OCI-LY1 (cell line): ENCODE data around the gene HNRNPF.

ENCODE experiments used
- H2AFZ ChIP-seq: fragments of 200-600 bp; sonication (generic), shearing (Covaris generic); 2 replicates; pipeline ENCODE4 v1.6.0; 2014; ENCODE audit warnings: antibody characterized with exemption, mild to moderate bottlenecking, low read length
- H3F3A ChIP-seq: fragments of 200-600 bp; sonication (generic), shearing (Covaris generic); 2 replicates; pipeline ENCODE4 v1.6.0; 2014; ENCODE audit warnings: mild to moderate bottlenecking, antibody characterized with exemption, low read length, moderate library complexity; ENCODE audit not compliant: insufficient read depth
- H3K27ac ChIP-seq: fragments of 200-600 bp; sonication (generic); 2 replicates; pipeline ENCODE4 v1.5.1; 2014; ENCODE audit warnings: low read length, mixed run types, mild to moderate bottlenecking, low read depth; ENCODE audit not compliant: poor library complexity, severe bottlenecking
- H3K27me3 ChIP-seq: fragments of 200-600 bp; sonication (generic); 2 replicates; pipeline ENCODE4 v1.6.0; 2014; ENCODE audit warnings: antibody characterized with exemption, mild to moderate bottlenecking, low read length, moderate library complexity; ENCODE audit not compliant: insufficient read depth
- H3K36me3 ChIP-seq: fragments of 200-600 bp; sonication (generic); 2 replicates; pipeline ENCODE4 v1.6.1; 2014; ENCODE audit warnings: mild to moderate bottlenecking, antibody characterized with exemption, low read length, moderate library complexity, mixed read lengths; ENCODE audit not compliant: insufficient read depth
- H3K4me1 ChIP-seq: fragments of 200-600 bp; sonication (generic); 2 replicates; pipeline ENCODE4 v1.5.1; 2014; ENCODE audit warnings: mild to moderate bottlenecking, low read length, moderate library complexity; ENCODE audit not compliant: insufficient read depth, severe bottlenecking
- H3K4me2 ChIP-seq: fragments of 200-600 bp; sonication (generic), shearing (Covaris generic); 2 replicates; pipeline ENCODE4 v1.6.1; 2014; ENCODE audit warnings: low read length
- H3K4me3 ChIP-seq: fragments of 200-600 bp; sonication (generic); 2 replicates; pipeline ENCODE4 v1.5.1; 2014; ENCODE audit warnings: low read length, low read depth, mild to moderate bottlenecking, mixed read lengths; ENCODE audit not compliant: poor library complexity, severe bottlenecking
- H3K79me2 ChIP-seq: fragments of 200-600 bp; shearing (Covaris generic); 2 replicates; pipeline ENCODE4 v1.6.1; 2016; ENCODE audit warnings: mixed run types, low read length, mixed read lengths; ENCODE audit not compliant: insufficient read depth
- H3K9ac ChIP-seq: fragments of 200-600 bp; sonication (generic), shearing (Covaris generic); 2 replicates; pipeline ENCODE4 v1.6.1; 2014; ENCODE audit warnings: mild to moderate bottlenecking, low read length, mixed read lengths
- H3K9me2 ChIP-seq: fragments of 200-600 bp; sonication (generic), shearing (Covaris generic); 2 replicates; pipeline ENCODE4 v1.6.1; 2014; ENCODE audit warnings: low read depth, mild to moderate bottlenecking, low read length, mixed read lengths
- H3K9me3 ChIP-seq: fragments of 200-600 bp; shearing (Covaris generic); 2 replicates; pipeline ENCODE4 v1.6.1; 2014; ENCODE audit warnings: low read length, mixed read lengths
- H4K20me1 ChIP-seq: fragments of 200-600 bp; sonication (generic), shearing (Covaris generic); 2 replicates; pipeline ENCODE4 v1.6.0; 2016; ENCODE audit warnings: mild to moderate bottlenecking, low read length; ENCODE audit not compliant: insufficient read depth
- EZH2 ChIP-seq: fragments of 200-600 bp; sonication (generic), shearing (Covaris generic); IDR thresholded peaks from 2 replicates; pipeline ENCODE4 v1.8.0; 2017; ENCODE audit warnings: borderline replicate concordance, mixed run types, mild to moderate bottlenecking, antibody characterized with exemption, low read length, moderate library complexity, mixed read lengths
- TF ChIP-seq, protein P1 (sequence below): fragments of 200-600 bp; sonication (generic), shearing (Covaris generic); IDR thresholded peaks from 2 replicates; pipeline ENCODE4 v1.5.1; 2017; ENCODE audit warnings: mild to moderate bottlenecking, antibody characterized with exemption, low read length, moderate library complexity, mixed read lengths

HNRNPF gene

DNA sequence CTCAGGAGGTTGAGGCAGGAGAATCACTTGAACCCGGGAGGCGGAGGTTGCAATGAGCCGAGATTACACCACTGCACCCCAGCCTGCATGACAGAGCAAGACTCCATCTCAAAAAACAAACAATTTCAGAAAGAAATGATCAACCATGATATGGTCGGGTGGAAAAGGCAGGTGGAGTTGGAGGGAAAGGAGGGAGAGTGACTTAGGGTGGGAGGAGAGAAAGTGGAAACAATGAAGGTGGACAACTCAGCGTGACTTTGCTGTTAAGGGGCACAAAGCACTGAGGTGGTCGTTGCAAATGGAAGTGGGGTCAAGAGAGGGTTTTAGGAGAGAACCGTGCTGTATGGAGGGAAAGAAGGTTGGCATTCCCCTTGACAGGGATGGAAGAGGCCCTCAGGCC is 67.5 kb downstream of the HNRNPF start:
- no peaks in the 10 kb centered on the region for H4K20me1 ChIP-seq
- H3K9me3 ChIP-seq, result no peaks in the 10 kb centered on the region
- no peaks in the 10 kb centered on the region for H3K9me2 ChIP-seq
- H3K4me3 ChIP-seq, result no peak overlapping the region
- H3K36me3 ChIP-seq, result no peaks in the 10 kb centered on the region
- no peak overlapping the region for H3K4me2 ChIP-seq
- no peaks in the 10 kb centered on the region for H3K4me1 ChIP-seq
- TF ChIP-seq, protein P1, sequence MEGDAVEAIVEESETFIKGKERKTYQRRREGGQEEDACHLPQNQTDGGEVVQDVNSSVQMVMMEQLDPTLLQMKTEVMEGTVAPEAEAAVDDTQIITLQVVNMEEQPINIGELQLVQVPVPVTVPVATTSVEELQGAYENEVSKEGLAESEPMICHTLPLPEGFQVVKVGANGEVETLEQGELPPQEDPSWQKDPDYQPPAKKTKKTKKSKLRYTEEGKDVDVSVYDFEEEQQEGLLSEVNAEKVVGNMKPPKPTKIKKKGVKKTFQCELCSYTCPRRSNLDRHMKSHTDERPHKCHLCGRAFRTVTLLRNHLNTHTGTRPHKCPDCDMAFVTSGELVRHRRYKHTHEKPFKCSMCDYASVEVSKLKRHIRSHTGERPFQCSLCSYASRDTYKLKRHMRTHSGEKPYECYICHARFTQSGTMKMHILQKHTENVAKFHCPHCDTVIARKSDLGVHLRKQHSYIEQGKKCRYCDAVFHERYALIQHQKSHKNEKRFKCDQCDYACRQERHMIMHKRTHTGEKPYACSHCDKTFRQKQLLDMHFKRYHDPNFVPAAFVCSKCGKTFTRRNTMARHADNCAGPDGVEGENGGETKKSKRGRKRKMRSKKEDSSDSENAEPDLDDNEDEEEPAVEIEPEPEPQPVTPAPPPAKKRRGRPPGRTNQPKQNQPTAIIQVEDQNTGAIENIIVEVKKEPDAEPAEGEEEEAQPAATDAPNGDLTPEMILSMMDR, result no peak
- no peak for TF ChIP-seq EZH2
- H3K9ac ChIP-seq, result no peak overlapping the region
- no peak overlapping the region for H3K27ac ChIP-seq
- no peaks in the 10 kb centered on the region for H3F3A ChIP-seq
- no peaks in the 10 kb centered on the region for H3K79me2 ChIP-seq
- H2AFZ ChIP-seq, result no peak overlapping the region
- no peaks in the 10 kb centered on the region for H3K27me3 ChIP-seq

DNA sequence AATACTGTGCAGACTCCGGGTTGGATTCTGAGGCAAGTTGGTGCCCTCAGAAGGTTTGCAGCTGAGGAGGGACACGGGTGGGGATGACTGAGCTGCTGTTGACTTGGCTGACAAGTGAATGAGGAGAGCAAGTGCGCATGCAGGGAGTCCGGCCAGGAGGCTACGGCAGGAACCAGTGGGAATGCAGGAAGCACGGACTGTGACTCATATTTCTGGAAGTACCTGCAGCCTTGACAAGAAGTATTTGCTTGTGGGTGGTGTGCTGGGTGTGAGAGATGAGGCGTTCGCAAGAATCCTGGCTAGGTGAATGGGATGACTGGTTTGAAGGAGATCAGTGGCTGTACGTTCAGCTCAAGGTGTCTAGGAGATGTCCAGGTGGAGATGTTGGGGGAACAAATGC is 68.4 kb downstream of the HNRNPF start:
- H3K4me2 ChIP-seq, result no peak overlapping the region
- H3K4me1 ChIP-seq, result no peaks in the 10 kb centered on the region

DNA sequence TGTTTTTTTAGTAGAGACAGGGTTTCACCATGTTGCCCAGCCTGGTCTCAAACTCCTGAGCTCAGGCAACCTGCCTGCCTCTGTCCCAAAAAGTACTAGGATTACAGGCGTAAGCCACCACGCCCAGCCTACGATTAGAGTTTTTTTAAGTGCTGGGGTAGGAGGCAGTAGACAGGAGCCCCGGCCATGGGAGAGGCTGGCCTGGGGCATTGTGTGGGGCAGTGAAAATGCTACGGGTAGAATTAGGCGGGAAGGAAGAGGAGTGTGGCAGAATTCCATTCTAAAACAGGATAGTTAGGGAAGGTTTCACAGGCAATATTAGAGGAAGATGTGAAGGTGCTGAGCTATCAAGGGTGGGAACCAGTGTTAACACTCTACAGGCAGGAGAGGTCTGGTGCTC is 68.9 kb downstream of the HNRNPF start:
- Histone ChIP-seq H3K4me3 (no peak overlapping the region), H3K9ac (no peak overlapping the region), H4K20me1 (no peaks in the 10 kb centered on the region), H3K79me2 (no peaks in the 10 kb centered on the region), H3K27ac (no peak overlapping the region), H3K9me3 (no peaks in the 10 kb centered on the region), H3K4me2 (no peak overlapping the region), H3K9me2 (no peaks in the 10 kb centered on the region), H3K36me3 (no peaks in the 10 kb centered on the region), H3F3A (no peaks in the 10 kb centered on the region), H2AFZ (no peak overlapping the region), H3K27me3 (no peaks in the 10 kb centered on the region), H3K4me1 (no peaks in the 10 kb centered on the region)
- TF ChIP-seq, protein P1, result no peak
- no peak for TF ChIP-seq EZH2

More for the DNA sequence above, 68.4 kb downstream of the HNRNPF start:
- no peaks in the 10 kb centered on the region for H3K27me3 ChIP-seq
- H4K20me1 ChIP-seq, result no peaks in the 10 kb centered on the region
- H3K9ac ChIP-seq, result no peak overlapping the region
- H2AFZ ChIP-seq, result no peak overlapping the region
- no peaks in the 10 kb centered on the region for H3K9me3 ChIP-seq
- H3K36me3 ChIP-seq, result no peaks in the 10 kb centered on the region
- H3F3A ChIP-seq, result no peaks in the 10 kb centered on the region
- no peaks in the 10 kb centered on the region for H3K9me2 ChIP-seq
- H3K4me3 ChIP-seq, result no peak overlapping the region
- no peak overlapping the region for H3K27ac ChIP-seq
- TF ChIP-seq EZH2, result no peak
- TF ChIP-seq, protein P1, result no peak
- no peaks in the 10 kb centered on the region for H3K79me2 ChIP-seq
